HepG2 (cell line): ENCODE results near the gene GSPT2.
"Not testable (repeated sequence)": the region's sequence is repeated elsewhere in the genome, so short reads cannot be mapped to it uniquely, and the experiment has no call there.

Source experiments
- ASH2L ChIP-seq: fragments of 300-600, 200-600 bp; sonication (generic); IDR thresholded peaks from 2 replicates; pipeline ENCODE4 v1.7.0; 2017; ENCODE audit warnings: low read depth, mild to moderate bottlenecking, moderate library complexity, mixed read lengths, low read length; ENCODE audit not compliant: insufficient read length
- CTCF ChIP-seq: sonication (generic); formaldehyde crosslinking; IDR thresholded peaks from 2 replicates; pipeline ENCODE4 v1.5.0; 2020; ENCODE audit warnings: mild to moderate bottlenecking, missing genetic modification reagents, moderate library complexity
- EP300 ChIP-seq, 3 experiments: sonication (generic) in 1 of 3; formaldehyde crosslinking in 1 of 3; IDR thresholded peaks; 2 replicates each; pipeline versions ENCODE4 v1.5.1 to v1.6.1; 2011 to 2020; ENCODE audit warnings: low read depth in 2 of 3, low read length in 2 of 3, borderline replicate concordance in 1 of 3, improper control_type of control experiment in 1 of 3, mild to moderate bottlenecking in 1 of 3, missing genetic modification reagents in 1 of 3, moderate library complexity in 1 of 3
- MAZ ChIP-seq, 2 experiments: sonication (generic) in 1 of 2; formaldehyde crosslinking in 1 of 2; IDR thresholded peaks; 2 replicates each; pipeline versions ENCODE4 v1.5.0 to v1.6.1; 2012 to 2020; ENCODE audit warnings: low read depth in 2 of 2, mild to moderate bottlenecking in 2 of 2, borderline replicate concordance in 1 of 2, improper control_type of control experiment in 1 of 2, low read length in 1 of 2, missing genetic modification reagents in 1 of 2, moderate library complexity in 1 of 2
- POLR2A ChIP-seq, 2 experiments: IDR thresholded peaks; 2 replicates each; pipeline ENCODE4 v1.6.1; 2011; ENCODE audit warnings: low read depth in 2 of 2, low read length in 2 of 2, mild to moderate bottlenecking in 1 of 2, moderate library complexity in 1 of 2; ENCODE audit not compliant: insufficient read depth in 1 of 2
- RARG ChIP-seq: sonication (generic); formaldehyde crosslinking; IDR thresholded peaks from 2 replicates; pipeline ENCODE4 v1.4.0; 2020; ENCODE audit warnings: low read depth, mild to moderate bottlenecking, missing genetic modification reagents
- TARDBP ChIP-seq: sonication (generic); formaldehyde crosslinking; IDR thresholded peaks from 2 replicates; pipeline ENCODE4 v1.8.0; 2022; ENCODE audit warnings: mild to moderate bottlenecking, missing genetic modification reagents
- THAP7 ChIP-seq: sonication (generic); formaldehyde crosslinking; IDR thresholded peaks from 2 replicates; pipeline ENCODE4 v1.8.1; 2023; ENCODE audit warnings: mild to moderate bottlenecking, missing genetic modification reagents

GRCh38 chrX:51710277-51711164, 32.7 kb upstream of the GSPT2 start, which contains the start of gene CENPVL1:
- not testable (repeated sequence) for TF ChIP-seq EP300 (IDR thresholded peaks at IDR 0.05; ENCODE audit: low read depth in 2 of 2, low read length in 2 of 2); EP300 (CRISPR knock-in tag; IDR thresholded peaks at IDR 0.05; ENCODE audit: borderline replicate concordance); THAP7 (CRISPR knock-in tag); RARG; TARDBP (CRISPR knock-in tag); CTCF (CRISPR knock-in tag); ASH2L; POLR2A (IDR thresholded peaks at IDR 0.05; ENCODE audit: insufficient read depth in 1 of 2, low read depth in 2 of 2, low read length in 2 of 2); MAZ (IDR thresholded peaks at IDR 0.05; ENCODE audit: borderline replicate concordance, low read depth, low read length); MAZ (CRISPR knock-in tag; IDR thresholded peaks at IDR 0.05; ENCODE audit: low read depth)
